Epithelial cell of prostate (primary cell): ENCODE data around the gene GPR37.
A peak's percentile ranks its signal among the peaks of the same experiment; 100 is the strongest.

ENCODE experiments used
- DNase-seq: peaks from one replicate; pipeline ENCODE4 v3.0.0-alpha.2; 2011; ENCODE audit warnings: low read depth, low spot score
- H3K27ac ChIP-seq: fragments of 450-650 bp; 2 replicates; pipeline ENCODE4 v1.5.1; 2017; ENCODE audit warnings: mild to moderate bottlenecking

GPR37 gene, protein sequence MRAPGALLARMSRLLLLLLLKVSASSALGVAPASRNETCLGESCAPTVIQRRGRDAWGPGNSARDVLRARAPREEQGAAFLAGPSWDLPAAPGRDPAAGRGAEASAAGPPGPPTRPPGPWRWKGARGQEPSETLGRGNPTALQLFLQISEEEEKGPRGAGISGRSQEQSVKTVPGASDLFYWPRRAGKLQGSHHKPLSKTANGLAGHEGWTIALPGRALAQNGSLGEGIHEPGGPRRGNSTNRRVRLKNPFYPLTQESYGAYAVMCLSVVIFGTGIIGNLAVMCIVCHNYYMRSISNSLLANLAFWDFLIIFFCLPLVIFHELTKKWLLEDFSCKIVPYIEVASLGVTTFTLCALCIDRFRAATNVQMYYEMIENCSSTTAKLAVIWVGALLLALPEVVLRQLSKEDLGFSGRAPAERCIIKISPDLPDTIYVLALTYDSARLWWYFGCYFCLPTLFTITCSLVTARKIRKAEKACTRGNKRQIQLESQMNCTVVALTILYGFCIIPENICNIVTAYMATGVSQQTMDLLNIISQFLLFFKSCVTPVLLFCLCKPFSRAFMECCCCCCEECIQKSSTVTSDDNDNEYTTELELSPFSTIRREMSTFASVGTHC

DNA sequence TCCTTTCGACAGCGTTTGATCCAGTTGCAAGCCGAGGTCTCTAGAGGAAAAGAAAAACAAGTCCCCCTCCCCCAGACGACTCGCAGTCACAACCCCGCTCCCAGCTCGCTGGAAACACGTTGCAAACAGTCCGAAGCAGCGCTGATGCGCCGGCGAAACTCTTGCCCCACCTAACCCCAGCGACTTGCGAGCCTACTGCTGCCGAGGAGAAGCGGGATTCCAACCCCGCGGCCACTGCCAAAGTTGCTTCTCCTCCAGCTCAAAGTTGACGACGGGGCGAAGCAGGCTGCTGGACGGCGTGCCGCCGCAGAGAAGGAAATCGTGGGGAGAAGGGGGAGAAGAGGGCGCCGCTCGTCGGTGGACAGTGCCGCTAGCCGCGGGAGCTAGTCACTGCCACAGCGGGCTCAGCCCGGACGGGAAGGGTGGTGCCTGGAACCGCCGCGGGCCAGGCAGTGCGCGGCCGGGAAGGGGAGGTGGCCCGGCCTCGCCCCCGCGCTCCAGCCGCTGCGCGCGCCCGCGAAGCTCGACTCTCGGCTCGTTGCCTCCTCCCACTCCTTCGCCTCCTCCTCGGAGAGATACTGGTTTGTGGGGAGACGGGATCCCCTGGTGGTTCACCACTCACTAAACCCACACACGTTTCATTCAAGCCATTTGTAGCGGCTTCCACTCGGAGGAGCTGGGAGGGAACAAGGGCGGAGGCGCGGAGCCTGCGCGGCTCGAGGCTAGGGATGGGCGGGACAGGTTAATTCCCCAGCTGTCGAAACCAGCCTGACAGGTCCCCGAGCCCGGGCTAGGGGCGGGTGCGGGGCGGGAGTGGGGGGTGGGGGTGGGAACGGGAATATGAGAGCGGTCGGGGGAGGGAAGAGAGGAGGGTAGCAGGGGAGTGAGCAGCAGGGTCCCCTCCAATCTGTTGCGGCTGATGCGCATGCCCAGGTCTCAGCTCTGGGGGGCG is at the start of gene GPR37:
GPR37 (minus strand) TSS at position 392 of the 952 bp plus-strand sequence. CDS start 816 bp downstream, outside the sequence.
- peak within 1 kb of the TSS; percentile 17 for H3K27ac ChIP-seq
- peak; percentile 55 for DNase-seq

DNA sequence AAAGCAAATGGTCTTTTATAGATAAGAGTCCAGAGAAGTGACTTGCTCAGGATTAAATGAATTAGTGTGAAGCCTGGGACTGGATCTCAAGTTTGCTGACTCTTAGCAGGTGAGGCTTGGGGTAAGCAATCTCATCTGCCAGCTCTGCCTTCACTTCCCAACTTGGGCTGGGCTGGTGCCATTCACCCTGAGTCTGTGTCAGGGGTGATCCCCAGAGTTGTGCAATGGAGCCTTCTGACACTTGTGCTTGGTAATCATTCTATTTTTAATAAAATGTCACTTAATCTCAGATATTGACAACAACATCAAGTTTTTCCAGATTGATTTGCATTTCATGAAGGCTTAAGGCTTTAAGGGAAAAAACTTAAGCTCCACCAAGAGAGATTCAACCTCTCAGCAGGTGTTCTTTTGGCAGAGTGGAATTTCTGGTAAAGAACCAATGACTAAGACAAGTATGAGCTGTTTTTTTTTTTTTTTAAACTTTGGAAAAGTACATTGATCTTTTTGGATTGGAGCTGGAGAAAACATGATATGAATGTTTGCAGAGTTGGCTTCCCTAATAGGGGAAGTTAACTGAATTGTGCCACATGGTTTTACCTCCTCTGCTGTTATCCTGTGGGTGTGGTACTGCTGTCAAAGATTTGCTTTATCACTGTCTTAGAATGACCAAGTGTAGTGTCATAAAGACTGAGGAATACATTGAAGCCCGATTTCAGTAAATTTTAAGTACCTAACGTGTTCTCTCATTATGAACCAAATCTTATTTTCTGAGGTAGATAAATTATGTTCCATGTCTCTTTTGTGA is 48.6 kb upstream of the GPR37 start:
- DNase-seq, result no peak
- H3K27ac ChIP-seq, result no peak overlapping the region

DNA sequence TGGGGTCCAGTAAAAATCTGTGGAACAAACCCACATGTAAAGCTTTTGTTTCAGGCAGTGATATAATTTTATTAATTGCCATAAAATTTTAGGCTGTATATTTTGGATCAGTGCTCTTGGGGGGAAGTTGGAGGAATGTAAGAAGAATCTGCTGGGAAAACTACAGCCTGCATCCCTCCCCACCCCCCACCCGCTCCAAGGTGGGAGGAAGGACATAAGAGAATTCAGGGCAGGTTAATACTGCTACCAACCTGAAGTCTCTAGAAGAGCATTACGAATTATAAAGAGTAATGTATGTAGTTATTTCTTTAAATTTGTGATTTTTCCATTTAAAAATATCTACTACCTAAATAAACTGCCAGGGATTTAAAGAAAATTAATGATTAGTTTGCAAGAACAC is 47.2 kb upstream of the GPR37 start:
- DNase-seq, result no peak

DNA sequence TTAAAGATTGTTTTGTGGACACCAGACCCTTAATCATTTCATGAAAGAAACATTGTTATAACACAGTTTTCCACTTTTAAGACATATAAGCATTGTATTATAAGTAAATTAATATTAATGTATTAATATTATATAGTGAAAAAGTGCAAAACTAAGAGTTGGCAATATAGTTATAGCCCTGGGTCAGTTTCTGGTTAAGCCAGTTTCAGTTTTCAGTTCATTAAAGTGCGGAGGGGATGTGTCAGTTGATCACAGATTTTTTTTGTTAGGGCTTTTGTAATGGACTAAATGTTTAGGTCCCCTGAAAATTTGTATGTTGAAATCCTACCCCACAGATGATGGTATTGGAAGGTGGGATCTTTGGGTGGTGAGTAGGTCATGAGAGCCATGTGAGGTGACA is 45.7 kb upstream of the GPR37 start:
- DNase-seq, result no peak
- no peak overlapping the region for H3K27ac ChIP-seq

More for the DNA sequence above, 47.2 kb upstream of the GPR37 start:
- H3K27ac ChIP-seq, result no peak overlapping the region

DNA sequence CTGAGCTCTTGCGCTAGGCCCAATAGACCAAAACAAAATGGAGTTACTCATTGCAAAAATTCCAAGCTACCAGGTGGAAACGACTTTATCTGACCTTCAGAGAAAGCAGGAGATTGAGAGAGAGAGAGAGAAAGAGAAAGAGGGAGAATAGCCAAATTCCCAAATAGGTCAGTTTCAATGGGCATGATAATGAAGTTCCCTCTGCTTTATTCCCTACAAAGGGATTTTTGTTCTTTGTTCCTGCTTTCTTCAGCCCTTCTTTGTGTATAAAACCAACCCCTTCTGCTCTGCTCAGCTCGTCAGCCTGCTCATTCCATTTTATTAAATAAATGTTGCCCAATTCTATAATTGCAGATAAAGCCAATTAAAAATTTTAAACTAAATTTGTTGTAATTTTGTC is 45.0 kb upstream of the GPR37 start:
- H3K27ac ChIP-seq, result no peak overlapping the region
- no peak for DNase-seq

DNA sequence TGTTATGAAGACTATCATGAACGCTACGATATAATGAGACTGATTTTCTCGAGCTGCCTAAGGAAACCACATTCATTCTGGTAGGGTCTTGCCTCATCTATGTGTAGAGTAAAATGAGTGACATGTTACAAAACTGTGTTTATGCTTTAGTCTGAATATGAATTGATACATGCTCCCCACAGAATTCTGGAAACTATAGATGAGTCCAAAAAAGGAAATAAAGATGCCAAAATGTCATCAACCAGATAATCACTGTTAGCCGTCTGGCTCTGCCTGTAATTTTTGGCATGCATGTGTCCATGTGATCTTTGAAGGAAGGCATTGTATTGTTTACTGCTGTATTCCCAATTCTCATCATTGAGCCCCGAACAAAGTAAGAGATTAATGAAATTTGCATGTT is 42.6 kb upstream of the GPR37 start:
- H3K27ac ChIP-seq, result no peak overlapping the region
- DNase-seq, result no peak

DNA sequence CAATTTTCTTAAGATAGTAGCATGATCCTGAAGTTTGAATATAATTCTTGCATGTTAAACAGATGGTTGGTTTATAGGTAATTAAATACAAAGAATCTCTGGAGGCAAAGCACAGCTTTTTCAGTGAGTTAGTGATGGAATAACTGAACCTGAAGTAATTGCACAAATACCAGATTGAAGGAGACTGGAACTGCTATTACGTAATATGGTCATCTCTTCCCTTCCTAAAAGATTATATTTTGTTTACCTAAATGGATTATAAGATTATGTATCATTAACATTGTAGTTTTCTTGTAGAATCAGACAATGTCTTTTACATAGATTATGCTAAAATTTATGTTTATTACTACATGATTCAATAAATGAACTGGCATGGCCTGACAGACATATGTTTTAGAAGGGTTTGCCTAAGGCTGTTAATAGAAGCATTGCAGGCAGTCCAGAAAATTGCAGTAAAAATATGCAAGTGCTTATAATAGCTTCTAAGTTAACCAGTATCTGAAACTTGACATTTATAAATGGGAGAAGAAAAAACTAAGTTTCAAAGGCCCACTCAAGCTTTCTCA is 35.8 kb upstream of the GPR37 start:
- no peak for DNase-seq
- no peak overlapping the region for H3K27ac ChIP-seq

DNA sequence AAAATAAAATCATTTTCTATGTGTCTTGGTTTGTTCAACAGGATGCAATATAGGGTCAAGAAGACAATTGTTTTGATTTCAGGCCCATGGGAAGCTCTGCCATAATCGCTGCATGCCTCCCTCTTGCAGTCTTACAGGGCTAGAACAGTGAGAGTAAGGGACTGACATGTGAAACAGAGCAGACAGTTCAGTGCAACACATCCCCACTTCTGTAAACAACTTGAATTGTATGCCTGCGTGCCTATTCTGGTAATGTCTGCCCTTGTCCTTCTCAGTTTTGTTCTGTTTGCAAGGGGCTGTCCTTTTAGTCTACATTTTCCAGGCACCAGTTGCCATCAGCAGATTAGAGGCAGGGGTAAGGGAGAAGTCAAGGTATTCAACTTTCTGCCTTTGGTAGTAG is 34.8 kb upstream of the GPR37 start:
- no peak overlapping the region for H3K27ac ChIP-seq
- DNase-seq, result no peak

DNA sequence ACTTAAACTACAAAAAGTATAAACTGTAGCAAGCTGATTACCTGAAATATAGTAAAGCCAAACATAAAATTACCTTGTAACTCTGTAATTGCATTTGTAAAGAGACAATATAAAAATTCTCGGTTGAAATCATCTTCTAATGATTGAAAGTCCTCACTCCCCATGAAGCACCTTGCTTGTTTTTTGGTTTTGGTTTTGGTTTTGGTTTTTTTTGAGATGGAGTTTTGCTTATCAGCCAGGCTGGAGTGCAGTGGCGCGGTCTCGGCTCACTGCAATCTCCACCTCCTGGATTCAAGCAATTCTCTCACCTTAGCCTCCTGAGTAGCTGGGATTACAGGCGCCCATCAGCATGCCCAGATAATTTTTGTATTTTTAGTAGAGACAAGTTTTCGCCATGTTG is 33.9 kb upstream of the GPR37 start:
- no peak for DNase-seq
- no peak overlapping the region for H3K27ac ChIP-seq

DNA sequence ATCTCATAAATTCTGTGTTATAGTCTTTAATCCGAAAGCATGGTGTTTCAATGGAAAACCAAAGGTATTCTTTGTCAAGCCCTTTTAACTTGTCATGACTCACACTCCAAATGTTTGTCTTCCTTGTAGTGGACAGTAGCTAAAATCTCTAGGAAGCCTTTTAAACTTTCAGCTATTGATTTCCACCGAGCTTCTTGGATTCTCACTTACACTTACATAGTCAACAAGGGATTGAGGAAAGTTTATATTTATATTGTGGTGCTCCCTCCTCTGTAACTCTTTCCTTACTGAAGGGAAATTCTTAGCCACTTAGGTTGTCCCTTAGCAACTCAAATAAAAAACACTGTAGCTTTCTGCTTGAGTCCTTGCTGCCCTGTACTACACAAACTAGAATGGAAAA is 31.2 kb upstream of the GPR37 start:
- DNase-seq, result no peak
- no peak overlapping the region for H3K27ac ChIP-seq

DNA sequence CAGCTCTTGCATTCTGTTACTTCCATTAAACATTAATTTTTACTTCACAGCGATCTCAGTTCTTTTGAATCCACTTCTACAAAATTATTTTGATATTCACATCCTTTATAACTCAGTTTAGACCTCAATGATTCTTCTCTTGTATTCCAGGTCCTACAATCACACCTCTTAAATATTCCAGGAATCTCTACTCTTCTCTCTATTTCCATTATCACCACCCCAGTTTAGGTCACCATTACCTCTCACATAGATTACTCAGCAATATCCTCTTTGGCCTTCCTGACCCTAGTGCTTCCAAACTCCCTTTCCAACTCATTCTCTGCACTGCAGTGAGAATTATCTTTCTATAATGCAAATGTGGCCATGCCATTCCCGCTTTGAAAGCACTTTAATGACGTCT is 27.1 kb upstream of the GPR37 start:
- no peak overlapping the region for H3K27ac ChIP-seq
- no peak for DNase-seq

DNA sequence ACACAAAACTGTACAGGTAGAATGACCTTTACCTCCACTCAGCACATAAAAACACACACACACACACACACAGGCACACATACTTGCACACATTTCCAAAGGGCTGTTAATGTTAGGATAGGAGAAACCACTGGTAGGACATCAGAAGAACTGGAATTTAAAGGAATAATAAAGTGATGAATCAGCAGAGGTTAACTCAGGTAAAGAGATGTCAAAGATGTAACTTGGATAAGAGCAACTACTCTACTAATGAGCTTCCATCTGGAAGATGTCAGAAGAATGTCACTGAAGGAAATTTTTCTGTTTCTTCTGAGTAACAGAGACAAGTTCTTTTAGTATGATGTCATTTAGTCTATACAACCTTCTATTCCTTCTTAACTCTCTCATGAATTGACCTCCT is 26.4 kb upstream of the GPR37 start:
- H3K27ac ChIP-seq, result no peak overlapping the region
- no peak for DNase-seq

DNA sequence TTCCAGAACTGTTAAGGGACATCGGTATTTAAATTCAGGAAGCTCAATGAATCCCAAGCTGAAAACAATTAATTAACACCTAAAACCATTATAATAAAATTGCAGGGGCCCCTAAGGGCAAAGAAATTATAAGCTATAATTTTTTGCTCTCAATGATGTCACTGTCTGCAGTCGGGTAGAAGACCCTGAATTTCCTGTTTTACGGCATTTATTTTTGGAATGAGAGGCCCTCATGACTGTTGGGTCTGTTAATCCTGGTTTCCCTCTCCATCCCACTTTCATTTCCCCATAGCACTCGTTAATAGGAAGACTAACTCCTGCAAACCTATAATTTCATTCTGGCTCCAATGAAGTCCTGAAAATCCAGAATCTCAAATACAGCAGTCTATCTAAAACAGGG is 25.8 kb upstream of the GPR37 start:
- no peak overlapping the region for H3K27ac ChIP-seq
- no peak for DNase-seq

DNA sequence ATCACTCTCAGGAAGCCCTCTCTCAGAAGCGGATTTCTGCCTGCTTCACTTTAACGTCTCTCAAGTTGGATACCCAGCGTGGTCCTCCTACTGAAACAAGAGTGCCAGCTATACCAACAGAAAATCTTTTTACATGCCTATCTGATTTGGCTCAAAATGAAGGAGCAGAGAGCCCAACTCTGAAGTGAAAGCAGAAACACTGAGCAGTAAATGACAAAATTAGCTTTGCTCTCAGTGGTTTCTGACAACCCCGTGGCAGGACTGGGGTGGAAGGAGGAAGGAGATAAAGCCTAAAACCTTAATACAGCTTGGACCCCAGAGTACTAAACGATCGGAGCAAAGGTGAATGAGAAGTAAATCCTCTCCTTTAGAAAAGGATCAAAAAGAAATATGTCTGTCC is 25.1 kb upstream of the GPR37 start:
- DNase-seq, result no peak
- H3K27ac ChIP-seq, result no peak overlapping the region

DNA sequence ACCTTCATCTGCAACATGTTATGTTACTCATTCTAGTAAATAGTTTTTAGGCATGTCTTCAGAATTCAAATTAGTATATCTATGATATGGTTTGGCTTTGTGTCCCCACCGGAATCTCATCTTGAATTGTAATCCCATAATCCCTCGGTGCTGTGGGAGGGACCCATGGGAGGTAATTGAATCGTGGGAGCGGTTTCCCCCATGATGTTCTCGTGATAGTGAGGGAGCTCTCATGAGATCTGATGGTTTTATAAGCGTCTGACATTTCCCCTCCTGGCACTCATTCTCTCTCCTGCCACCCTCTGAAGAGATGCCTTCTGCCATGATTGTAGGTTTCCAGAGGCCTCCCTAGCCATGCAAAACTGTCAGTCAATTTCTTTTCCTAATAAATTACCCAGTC is 20.4 kb upstream of the GPR37 start:
- no peak for DNase-seq
- no peak overlapping the region for H3K27ac ChIP-seq

DNA sequence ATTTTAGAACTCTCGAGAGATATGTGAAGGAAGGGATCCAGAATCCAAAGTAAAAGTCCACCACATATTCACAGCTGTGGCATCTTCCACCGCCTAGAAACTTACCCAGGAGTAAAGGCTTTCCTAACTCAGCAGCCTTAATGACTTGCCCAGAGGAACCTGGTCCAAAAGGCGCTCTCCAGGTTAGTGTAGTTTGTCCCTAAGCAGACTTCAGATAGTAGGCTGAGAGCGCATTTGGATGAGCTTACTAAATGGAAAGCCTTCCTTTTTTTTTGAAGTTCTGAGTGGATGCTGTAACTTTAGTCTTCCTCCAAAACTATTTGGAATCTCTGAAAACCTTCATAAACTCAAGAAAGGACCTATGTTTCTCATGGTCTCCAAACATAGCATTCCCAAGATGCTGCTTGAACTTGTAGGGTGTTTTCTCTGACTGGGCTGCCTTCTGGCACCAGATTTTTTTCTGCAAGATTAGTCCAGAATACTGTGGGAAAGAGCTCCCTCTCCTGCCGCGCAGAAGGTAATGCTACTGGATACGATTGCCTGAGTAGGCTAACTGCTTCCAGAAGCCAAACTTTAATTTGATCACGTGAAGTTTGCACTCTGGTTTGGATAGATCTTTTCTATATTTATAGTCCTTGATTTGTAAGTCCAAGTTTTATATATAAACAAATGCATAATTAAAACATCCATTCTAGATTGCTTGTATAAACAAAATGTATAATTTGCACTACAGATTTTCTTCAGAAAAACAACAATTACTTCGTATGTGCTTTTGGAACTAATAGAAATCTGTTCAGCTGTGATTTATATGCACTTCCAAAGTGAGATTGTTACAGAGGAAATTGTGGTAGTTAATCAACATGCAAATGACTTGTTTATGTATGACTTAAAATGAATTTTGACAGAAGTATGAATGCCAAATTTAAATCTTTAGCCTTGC is 19.6 kb upstream of the GPR37 start:
- peak; percentile 10 for DNase-seq
- H3K27ac ChIP-seq, result no peak overlapping the region

DNA sequence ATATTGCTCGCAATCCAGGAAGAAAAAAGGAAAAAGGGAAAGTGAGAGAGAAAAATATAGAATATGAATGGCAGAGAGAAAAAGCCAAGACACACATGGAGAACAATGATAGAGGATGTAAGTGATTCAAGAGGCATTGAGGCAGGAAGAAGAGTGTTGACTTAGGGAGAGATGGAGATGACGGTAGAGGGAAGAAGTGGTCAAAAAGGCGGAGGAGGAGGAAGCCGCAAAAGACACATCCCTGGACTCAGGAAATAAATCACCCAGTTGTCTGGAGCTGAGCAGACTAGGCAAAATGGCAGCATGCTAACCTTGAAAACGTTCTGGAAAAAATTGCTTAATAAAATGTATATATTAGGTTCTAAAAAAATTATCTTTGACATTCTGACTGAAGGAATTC is 17.7 kb upstream of the GPR37 start:
- DNase-seq, result no peak
- no peak overlapping the region for H3K27ac ChIP-seq

DNA sequence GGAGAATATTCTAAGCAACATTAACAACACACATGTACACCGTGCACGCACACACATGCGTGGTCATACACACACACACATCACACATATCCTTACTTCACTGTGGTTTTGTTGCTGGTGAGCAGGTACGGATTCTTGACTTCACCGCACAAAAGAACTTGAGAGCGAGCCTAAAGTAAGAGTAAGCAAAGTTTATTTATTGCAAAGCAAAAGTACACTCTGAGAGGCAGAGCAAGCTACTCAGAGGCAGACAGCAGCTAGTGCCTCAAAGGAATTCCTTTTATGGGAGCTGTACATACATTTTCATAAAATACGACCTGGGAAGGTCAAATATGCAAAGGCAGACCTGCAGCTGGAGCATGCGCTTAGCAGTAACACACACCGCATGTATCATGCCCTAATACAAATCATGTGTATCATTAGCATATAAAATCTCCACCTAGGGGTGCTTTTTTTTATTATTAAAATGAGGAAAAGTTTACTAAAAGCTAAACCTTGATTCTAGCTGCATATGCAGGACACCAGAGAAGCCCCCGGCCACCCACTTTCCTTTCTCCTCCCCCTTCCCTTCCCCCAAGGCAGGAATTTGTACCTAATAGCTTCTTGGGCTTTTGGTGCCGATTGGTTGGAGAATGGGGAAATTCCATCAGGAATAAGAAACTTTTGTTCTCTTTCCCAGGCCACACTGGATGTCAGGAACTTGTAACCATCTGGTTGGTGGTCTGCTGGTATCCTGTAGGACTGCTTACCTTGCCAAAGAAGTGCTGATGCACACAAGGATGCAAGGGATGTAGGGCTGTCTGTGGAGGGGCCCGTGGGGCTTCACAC is 16.5 kb upstream of the GPR37 start:
- no peak overlapping the region for H3K27ac ChIP-seq
- DNase-seq, result no peak
